Stimulated activated CD4-positive, alpha-beta T cell treated with anti-CD3 and anti-CD28 coated beads, TNF-alpha, amount 100 ng/mL, for 24 hours (primary cell): ENCODE results near the gene CHST5.
"Not testable (repeated sequence)": the region's sequence is repeated elsewhere in the genome, so short reads cannot be mapped to it uniquely, and the experiment has no call there.

ENCODE experiments used
- DNase-seq, 3 experiments: peaks; one replicate each; pipeline ENCODE4 v3.0.0-alpha.2; 2020; ENCODE audit warnings: low read depth in 3 of 3

The CHST5 gene

DNA sequence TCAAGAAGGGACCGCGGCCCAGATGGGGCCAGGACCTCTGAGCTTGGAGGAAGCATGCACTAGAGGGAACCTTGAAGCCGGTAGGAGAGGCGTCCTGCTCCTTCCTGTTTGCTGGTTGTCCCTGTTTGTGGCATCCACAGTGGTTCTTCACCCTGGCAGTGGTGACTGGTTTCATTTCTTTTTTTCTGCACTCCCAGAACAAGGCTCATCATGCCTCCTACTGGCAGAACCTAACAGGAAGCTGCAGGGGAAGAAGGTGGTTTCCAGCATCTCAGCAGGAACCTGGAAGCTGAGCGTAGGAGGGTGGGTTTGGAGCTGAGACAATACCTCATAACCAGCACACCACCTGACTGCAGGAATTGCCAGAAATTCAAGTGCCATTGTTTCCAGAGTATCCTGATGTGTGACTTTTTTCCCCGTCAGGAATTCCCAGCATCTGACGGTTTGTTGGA is 14.3 kb upstream of the CHST5 start:
- DNase-seq: no peak

DNA sequence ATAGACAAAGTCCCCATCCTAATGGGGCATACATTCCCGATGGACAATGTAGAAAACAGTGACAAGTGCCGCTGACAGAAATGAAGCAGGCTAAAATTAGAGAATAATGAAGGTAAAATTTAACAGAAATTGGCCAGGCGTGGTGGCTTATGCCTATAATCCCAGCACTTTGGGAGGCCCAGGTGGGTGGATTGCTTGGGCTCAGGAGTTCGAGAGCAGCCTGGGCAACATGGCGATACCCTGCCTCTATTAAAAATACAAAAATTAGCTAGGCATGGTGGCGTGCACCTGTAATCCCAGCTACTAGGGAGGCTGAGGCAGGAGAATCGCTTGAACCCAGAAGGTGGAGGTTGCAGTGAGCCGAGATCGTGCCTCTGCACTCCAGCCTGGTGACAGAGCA is 12.5 kb upstream of the CHST5 start:
- not testable (repeated sequence) for DNase-seq

GRCh38 chr16:75546293-75546692 is 10.4 kb upstream of the CHST5 start:
- DNase-seq: no peak

DNA sequence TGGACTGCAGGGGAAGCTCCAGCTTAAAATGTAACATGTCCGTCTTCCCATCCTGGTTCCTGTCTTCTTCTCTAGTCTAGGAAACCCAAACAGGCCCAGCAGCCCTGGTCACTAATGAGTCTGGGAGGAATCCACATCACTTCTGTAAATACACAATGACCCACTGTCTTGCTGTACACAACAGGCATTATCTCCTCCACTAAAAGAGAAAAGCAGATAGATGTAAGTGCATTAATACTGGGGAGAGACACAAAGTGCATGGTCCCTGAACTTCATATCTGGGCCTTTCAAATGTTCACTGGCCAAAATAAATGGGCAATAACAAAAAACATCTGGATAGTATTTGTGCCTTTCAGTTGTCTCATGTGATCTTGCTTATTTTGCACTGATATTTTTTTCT is 10.0 kb upstream of the CHST5 start:
- DNase-seq: not testable (repeated sequence)

GRCh38 chr16:75542462-75542861 is 6.6 kb upstream of the CHST5 start:
- not testable (repeated sequence) for DNase-seq

DNA sequence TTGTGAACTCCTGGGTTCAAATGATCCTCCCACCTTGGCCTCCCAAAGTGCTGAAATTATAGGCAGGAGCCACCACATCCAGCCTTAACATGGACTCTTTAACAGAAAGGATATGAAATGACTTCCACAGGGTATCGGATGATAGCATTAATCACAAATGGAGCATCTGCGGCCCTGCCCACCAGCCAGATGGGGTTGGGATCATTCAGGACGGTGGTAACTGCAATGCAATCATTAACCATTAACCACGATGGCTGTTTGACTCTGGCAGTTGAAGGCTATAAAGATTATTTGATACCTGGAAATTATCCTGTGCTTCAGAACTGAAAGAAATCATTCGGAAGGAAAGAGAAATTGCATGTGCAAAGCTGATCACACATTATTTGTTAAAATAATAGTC is 5.3 kb upstream of the CHST5 start:
- no peak for DNase-seq

DNA sequence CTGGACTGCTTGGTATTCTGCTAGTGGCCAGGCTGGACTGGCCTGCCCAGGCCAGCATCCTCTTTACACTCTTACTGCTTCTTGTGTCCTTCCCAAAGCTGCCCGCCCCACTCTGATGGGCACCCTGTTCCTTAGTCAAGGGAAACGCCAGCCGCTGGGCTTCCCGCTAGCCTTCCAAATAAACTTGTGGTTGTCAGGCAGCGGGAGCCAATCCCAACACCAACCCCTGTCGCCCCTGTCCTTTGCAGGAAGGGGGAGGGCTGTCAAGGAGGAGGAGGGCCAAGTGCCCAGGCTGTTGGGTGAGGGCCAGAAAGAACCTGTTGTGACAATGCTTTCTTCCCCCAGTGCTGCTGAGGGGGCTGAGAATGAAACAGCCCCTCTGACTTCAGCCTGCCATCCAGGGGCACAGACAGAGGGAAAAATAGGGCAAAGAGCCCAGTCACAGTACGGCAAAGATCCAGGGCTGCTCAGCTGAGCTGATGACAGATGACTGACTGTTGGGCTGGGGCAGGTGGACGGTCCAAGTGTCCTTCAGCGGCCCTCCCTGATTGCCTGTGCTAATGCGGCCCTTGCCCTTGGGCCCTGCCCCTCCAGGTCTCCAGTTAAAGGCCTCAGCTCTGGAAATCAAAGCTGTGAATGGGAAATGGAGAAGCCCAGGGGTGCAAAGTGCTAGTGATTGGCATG is 3.1 kb upstream of the CHST5 start:
- DNase-seq: not testable (repeated sequence)

- no peak for DNase-seq
Measured at GRCh38 chr16:75537776-75538175, 1.9 kb upstream of the CHST5 start.

DNA sequence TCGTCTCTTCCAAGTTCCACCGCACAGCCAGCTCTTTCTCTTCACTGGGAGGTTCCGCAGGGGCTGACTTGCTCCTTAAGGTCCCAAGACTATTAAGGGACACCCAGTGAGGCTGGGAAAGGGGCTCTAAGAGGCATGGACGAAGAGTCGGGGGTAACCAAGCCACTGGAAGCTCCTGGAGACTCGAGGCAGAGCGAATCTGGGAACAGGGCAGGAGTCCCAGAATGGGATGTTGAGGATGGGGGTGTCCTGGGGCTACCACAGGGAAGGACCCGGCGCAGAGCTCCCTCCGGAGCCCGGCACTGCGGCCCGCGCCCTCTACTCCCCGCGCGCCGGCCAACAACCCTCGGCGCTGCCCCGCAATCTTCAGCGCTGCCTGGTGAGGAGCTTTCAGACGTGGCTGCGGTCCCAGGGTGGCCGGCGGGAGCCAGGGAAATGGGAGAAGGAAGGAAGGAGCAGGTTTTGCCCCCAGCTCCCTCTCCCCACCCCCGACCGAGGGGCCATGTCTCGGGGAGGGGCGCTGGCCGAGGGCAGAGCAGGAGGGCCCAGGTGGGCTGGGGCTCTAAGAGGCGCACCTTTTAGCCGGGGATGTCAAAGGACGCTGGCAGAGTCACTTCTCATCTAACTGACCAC is 581 bp downstream of the CHST5 start:
- DNase-seq: no peak

DNA sequence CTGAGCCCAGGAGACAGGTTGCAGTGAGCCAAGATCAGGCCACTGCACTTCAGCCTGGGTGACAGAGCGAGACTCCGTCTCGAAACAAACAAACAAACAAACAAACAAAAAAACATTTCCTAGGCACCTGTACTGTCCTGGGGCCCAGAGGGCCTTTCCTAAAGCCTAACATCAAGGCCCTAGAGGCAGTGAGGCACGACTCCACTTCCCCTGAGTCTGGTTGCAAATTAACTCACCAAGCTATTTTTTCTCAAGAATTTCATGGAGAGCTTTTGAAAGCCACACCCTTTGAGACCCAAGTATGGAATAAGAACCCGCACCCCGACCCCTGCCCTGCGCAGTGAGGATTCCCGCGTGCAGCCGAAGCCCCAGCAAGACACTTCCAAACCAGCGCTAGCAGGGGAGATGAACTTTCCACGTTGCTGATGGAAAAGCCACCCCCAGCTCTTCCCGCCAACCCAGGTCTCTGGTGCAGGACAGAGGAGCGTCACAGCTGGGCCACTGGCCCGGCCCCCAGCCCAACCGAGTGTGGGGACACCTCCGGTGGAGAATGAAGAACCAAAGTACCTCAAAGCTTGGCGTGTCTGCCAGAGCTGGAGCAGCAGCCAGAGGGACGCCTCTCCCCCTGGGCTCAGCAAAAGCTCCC is 1.2 kb downstream of the CHST5 start:
- DNase-seq: no peak

GRCh38 chr16:75532791-75533190 is 3.1 kb downstream of the CHST5 start:
- DNase-seq: no peak

DNA sequence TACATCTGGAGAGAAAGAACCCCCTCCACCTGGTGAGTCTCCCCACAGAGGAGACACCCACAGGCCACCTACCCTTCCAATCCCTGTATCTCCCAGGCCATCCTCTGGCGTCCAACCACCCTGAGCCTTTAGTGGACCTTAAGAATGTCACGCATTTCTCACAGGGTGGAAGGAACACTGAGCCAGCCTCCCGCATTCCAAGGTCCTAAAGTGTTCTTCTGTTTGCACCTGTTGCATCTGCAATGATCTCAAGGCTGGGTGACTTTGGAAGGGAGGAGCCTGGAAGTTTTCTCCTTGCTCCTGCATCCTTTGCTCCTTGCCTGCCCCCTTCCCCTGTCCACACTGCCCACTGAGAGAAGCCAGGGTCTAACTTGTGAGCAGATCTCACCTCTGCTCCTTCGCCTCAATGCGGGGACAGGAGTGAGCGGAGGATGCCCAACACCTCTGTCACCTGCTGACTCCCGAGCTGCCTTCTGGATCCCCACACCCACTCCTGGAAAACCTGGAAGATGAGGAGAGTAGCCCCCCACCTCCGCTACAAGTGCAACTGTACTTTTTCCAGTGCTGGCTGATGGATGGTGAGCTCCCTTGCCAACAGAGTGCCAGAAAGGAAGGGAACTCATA is 3.7 kb downstream of the CHST5 start:
- DNase-seq: no peak

GRCh38 chr16:75529959-75530358 is 5.9 kb downstream of the CHST5 start:
- no peak for DNase-seq

DNA sequence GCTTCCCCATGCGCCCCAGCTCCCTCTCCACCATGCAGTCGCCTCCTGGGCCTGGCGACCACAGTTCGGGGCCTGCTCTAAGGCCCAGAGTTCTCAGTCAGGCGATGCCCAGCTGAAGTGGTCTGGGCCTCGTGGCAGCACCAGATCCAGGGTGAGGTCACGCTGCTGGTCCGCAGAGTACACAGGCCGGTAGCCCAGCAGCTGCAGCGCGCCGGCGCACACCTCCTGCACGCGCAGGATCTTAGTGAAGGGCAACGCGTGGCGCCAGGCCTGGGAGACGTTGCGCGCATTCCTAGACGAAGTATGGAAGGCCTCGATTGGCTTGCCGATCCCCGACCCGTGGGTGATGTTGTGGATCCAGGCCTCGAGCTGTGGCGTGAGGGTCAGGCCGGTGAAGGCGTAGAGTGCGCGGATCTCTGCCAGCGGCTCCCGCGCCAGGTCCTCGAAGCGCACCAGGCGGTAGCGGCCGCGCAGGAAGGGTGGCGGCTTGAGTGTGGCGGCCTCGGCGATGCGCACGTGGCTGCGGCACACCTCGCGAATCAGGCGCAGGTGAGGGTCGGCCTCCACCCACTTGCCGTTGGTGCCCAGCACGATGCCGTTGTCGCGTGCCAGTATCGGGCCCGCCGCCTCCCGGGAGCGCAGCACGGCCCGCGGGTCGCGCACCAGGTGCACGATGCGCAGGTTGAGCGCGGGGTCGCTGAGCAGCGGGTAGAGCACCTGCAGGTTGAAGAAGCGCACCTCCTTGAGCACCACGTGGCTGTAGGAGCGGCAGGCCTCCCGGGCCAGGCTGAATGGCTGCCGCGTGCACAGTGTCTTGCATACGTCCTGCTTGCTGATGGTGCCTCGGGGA is 6.6 kb downstream of the CHST5 start:
- no peak for DNase-seq

DNA sequence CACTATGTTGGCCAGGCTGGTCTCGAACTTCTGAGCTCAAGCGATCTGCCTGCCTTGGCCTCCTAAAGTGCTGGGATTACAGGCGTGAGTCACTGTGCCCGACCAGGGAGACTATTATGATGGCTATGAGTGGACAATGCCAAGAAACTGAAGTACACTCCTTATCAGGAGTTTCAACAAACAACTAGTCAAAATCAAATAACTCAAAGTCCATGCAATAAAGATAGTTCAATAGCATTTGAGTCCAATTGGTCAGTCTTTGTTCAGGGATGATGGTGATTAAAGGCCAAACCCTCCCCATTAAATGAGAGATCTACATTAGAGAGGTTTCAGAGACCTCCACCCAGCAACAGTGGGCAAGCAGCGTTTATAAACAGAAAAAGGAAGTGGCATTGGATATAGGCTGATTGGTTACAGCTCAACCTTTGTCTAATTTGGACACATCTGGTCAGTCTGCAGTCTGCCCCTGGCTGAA is 8.0 kb downstream of the CHST5 start:
- no peak for DNase-seq

DNA sequence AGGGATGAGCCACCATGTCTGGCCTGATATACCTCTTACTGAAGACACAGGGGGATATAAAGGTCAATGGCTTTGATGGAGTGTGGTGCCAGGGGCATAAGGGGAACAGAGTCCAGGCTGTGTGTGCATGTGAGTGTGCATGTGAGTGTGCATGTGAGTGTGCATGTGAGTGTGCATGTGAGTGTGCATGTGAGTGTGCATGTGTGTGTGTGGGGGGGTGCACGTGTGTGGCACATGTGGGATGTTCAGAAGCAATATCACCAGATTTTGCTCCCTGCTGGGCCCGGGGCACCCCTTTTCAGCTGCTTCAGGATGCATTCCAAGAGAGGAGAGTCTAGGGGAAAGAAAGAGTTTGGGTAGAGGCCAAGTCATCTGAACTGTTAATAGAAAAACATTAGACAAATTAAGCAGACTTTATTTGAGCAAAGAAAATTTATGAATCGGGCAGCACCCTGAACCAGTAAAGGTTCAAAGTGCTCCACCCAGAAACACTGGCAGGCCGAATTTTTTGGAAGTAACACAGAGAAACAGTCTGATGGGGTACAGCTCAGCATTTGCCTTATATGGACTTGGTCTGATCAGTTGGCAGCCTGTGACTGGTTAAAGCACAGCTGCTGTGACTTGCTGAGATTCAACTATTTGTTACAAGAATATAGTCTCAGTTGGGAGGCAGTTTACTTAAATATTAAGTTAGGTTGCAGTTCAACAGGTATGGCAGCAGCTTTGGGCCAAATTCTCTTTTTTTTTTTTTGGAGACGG is 9.7 kb downstream of the CHST5 start:
- DNase-seq: no peak

GRCh38 chr16:75519175-75519574 is 16.7 kb downstream of the CHST5 start:
- DNase-seq: no peak

DNA sequence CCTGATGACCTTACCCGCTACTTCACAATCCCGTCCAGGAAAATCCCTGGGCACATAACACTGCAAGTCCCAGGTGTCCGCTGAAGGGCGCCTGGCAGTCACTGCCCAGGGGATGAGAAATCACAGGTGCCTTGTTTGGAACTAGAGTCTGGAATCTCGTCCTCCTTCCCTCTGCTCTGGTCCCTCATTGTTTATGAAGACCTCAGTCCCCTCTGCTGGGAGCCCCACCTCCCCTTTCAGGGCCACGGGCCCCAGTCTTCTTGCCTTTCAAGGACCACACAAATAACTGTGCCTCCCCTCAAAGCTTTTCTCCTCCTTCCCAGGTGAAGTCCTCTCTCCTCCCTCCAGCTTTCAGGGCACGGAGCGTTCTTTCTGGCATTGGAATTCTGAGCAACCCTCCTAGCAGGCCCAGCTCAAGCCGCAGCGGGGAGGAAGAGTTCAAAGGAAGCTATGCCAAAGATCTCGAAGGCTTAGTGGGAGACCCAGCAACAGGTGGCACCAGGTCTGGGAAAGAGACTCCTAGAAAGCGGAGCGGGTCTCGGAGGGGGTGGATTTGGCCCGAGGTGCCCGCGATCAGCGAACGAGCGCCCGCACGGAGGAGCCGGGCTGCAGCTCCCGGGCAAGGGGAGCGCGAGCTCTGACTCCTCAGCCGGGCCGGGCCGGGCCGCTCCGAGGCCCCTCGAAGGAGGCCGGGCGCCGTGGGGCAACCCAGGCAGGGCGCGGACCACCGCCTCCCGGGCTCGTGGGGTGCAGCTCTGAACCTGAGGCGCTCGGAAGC is 19.5 kb downstream of the CHST5 start:
- DNase-seq: peak in 1 of 3 experiments; percentile 31

DNA sequence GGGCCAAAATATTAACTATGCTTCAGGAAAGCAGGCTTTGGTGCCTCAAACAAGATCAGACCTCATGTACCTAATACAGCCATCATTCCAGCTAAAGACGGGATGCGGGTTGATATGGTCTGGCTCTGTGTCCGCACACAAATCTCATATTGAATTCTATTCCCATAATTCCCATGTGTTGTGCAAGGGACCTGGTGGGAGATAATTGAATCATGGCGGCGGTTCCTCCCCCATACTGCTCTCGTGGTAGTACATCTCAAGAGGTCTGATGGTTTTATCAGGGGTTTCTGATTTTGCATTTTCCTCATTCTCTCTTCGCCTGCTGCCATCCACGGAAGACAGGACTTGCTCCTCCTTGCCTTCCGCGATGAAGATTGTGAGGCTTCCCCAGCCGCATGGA is 21.6 kb downstream of the CHST5 start:
- DNase-seq: no peak

DNA sequence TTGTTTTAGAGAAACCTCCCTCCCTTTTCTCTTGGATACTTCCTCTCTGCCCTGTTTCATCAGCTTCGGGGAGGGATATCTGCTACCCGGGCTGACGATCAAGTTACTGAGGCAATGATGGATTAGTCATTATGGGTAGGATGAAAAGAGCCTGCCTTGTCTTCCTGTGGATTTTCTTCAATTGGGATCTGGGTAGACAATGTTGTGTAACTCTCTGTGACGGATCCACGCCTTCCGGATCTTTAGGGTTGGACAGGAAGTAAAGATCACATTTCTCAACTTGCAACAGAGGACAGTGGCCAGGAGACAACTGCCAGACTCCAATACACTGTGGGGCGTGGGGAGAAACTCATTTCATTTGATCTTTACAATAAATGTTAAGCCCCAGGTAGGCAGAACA is 29.3 kb downstream of the CHST5 start:
- DNase-seq: no peak
